Spleen (tissue), 11 donors: ENCODE data around the gene ST3GAL6. TPM values are rescaled to one million over a fixed set of nuclear protein-coding genes. Genes with fewer than 3 reads are reported as not detected.

Source experiments
- DNase-seq: peaks from one replicate; pipeline ENCODE4 v3.0.0-alpha.2; 2020
- H3K27ac ChIP-seq, 8 donors: fragments of 200-600 bp; sonication (generic) in 7 of 8; 1 replicate in 4 of 8; 2 replicates in 4 of 8; pipeline versions ENCODE4 v1.5.0 to v1.8.0; 2016 to 2021; ENCODE audit warnings: inconsistent platforms in 4 of 8, mild to moderate bottlenecking in 4 of 8, moderate library complexity in 1 of 8
- H3K27me3 ChIP-seq, 7 donors: fragments of 200-600 bp; sonication (generic) in 6 of 7; replicated peaks in 1 of 7; 1 replicate in 4 of 7; 2 replicates in 3 of 7; pipeline versions ENCODE4 v1.5.0 to v1.8.0; 2016 to 2021; ENCODE audit warnings: inconsistent platforms in 3 of 7, mild to moderate bottlenecking in 1 of 7
- H3K36me3 ChIP-seq, 6 donors: fragments of 200-600 bp; sonication (generic) in 5 of 6; 1 replicate in 4 of 6; 2 replicates in 2 of 6; pipeline versions ENCODE4 v1.5.0 to v1.8.0; 2016 to 2021; ENCODE audit warnings: inconsistent platforms in 2 of 6
- H3K4me1 ChIP-seq, 6 donors: fragments of 200-600 bp; sonication (generic) in 5 of 6; 1 replicate in 3 of 6; 2 replicates in 3 of 6; pipeline versions ENCODE4 v1.5.0 to v1.8.0; 2016 to 2021; ENCODE audit warnings: inconsistent platforms in 3 of 6
- H3K4me3 ChIP-seq, 8 donors: fragments of 200-600 bp; sonication (generic) in 7 of 8; 1 replicate in 4 of 8; 2 replicates in 4 of 8; pipeline versions ENCODE4 v1.5.0 to v1.8.0; 2016 to 2021; ENCODE audit warnings: inconsistent platforms in 4 of 8, mild to moderate bottlenecking in 4 of 8, moderate library complexity in 2 of 8
- H3K9me3 ChIP-seq, 8 donors: fragments of 200-600 bp; sonication (generic) in 7 of 8; 1 replicate in 4 of 8; 2 replicates in 4 of 8; pipeline versions ENCODE4 v1.5.0 to v1.8.0; 2016 to 2021; ENCODE audit warnings: inconsistent platforms in 4 of 8
- CTCF ChIP-seq, 11 experiments: fragments of 200-600 bp in 7 of 11; fragments of 450-650 bp in 4 of 11; sonication (generic) in 4 of 11; IDR thresholded peaks in 8 of 11; conservative IDR thresholded peaks in 3 of 11; 1 replicate in 7 of 11; 2 replicates in 4 of 11; pipeline versions ENCODE4 v1.4.0 to v1.8.0; 2016 to 2021; ENCODE audit warnings: antibody characterized with exemption in 11 of 11, inconsistent platforms in 4 of 11, mild to moderate bottlenecking in 1 of 11
- POLR2A ChIP-seq, 3 donors: fragments of 450-650 bp; IDR thresholded peaks; one replicate each; pipeline ENCODE4 v1.5.1; 2017; ENCODE audit warnings: antibody characterized with exemption in 3 of 3, mild to moderate bottlenecking in 1 of 3
- POLR2AphosphoS5 ChIP-seq, 3 donors: sonication (generic); formaldehyde crosslinking; IDR thresholded peaks; one replicate each; pipeline ENCODE4 v1.5.1; 2017; ENCODE audit warnings: antibody characterized with exemption in 3 of 3
- WGBS, 5 donors: extraction: QIAGEN DNeasy Blood & Tissue Kit in 3 of 5; methylation state at CpG; one replicate each; pipeline versions ENCODE4 v1.1.5 to v1.1.7; 2013 to 2018; 5-methylcytosine and 5-hydroxymethylcytosine counted together
- intact Hi-C: fragments of 100-400 bp; cut with DNase I; formaldehyde crosslinking; loops from one replicate; pipeline ENCODE4 v1.15.0; 2023; ENCODE audit warnings: low total_unique reads
- polyA plus RNA-seq, 3 donors: library from polyadenylated mRNA; stranded (reverse); fragments of 200-250 nt; gene quantifications; one replicate each; pipeline ENCODE4 v1.2.1, GENCODE V29; 2013
- total RNA-seq, 7 donors: library from RNA; depleted of rRNA in 3 of 7; stranded (reverse); fragments of >200 nt in 3 of 7; fragmentation: NEBNext Ultra II Directional in 4 of 7; extraction: Animal tissue kit (Norgen Biotek cat#: 25700) in 4 of 7; gene quantifications; one replicate each; pipeline versions ENCODE4 v1.1.0 to v1.2.1, GENCODE V29; 2016 to 2021
- donor health status: healthy with polysubstance abuse.
- donor health status: DM: no; HTN: no; CAD: no; lungs with moderate emphysema.
- donor health status: DM: no; HTN: no; CAD: no.
- donor health status: Bipolar disorder and iron deficiency.
- donor health status: healthy.
- donor health status: DM: no; HTN: no; CAD: no.
- donor health status: DM: yes; HTN: yes; CAD: no.

ST3GAL6 gene
- total and polyA plus RNA-seq, 10 donors = 2.5 to 16.8 (median 9.4) TPM

DNA sequence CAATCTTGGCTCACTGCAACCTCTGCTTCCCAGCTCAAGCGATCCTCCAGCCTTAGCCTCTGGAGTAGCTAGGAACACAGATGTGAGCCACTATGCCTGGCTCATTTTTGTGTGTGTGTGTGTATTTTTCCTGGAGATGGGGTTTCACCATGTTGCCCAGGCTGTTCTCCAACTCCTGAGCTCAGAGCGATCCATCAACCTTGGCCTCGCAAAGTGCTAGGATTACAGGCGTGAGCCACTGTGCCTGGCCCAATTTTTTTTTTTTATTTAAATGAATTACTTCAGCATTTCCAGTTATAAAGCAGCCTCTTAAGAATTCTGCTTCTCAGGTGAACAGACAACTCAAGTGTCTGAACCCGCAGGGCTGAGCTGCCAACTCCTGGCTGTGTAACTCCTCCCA lies 20.1 kb upstream of the ST3GAL6 start:
- peaks cover 0 to 8% (median 0%) of the 10 kb centered on the region in 7 donors for H3K27me3 ChIP-seq
- no peak overlapping the region for H3K27ac ChIP-seq
- WGBS, 5 donors = 82 to 99% (median 97%) methylated on average over 5 of the region's 5 CpGs
- H3K4me1 ChIP-seq = no peaks in the 10 kb centered on the region
- DNase-seq = no peak
- no peaks in the 10 kb centered on the region for H3K36me3 ChIP-seq
- H3K4me3 ChIP-seq = no peak overlapping the region
- TF ChIP-seq CTCF (IDR thresholded peaks at IDR 0.05 in 8 of 11, conservative IDR thresholded peaks at IDR 0.05 in 3 of 11) (no peak), POLR2AphosphoS5 (IDR thresholded peaks at IDR 0.05) (no peak), POLR2A (IDR thresholded peaks at IDR 0.05) (no peak)
- H3K9me3 ChIP-seq = no peaks in the 10 kb centered on the region
- intact Hi-C loops = no loop called here

- no peak for DNase-seq
- Histone ChIP-seq H3K27ac (no peak overlapping the region), H3K4me3 (no peak overlapping the region), H3K27me3 (peaks cover 0 to 14% (median 0%) of the 10 kb centered on the region in 7 donors), H3K36me3 (no peaks in the 10 kb centered on the region), H3K4me1 (no peaks in the 10 kb centered on the region), H3K9me3 (no peaks in the 10 kb centered on the region)
- TF ChIP-seq POLR2A (IDR thresholded peaks at IDR 0.05) = no peak
- no peak for TF ChIP-seq CTCF (IDR thresholded peaks at IDR 0.05 in 8 of 11, conservative IDR thresholded peaks at IDR 0.05 in 3 of 11)
- TF ChIP-seq POLR2AphosphoS5 (IDR thresholded peaks at IDR 0.05) = no peak
- intact Hi-C loops = no loop called here
These were observed 18.9 kb upstream of the ST3GAL6 start for GRCh38 chr3:98744283-98744682.

DNA sequence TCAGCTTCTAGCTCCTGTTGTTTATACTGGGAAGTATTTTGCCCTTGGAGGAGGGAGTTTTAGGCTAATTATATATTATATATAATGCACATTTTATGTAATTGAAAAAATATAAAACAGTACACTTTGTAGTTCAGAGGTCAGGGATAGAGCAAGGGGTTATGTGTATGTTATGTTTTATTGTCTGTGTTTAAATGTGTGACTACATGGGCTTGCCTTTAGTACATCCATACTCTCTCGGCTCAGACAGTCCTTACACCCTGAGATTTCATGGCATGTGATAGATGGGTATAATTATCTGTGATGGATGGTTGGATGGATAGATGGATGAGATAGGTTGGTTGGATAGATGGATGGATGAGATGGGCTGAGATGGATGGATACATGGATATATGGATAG lies 17.4 kb upstream of the ST3GAL6 start:
- H3K27me3 ChIP-seq = peaks cover 0 to 14% (median 0%) of the 10 kb centered on the region in 7 donors
- no peaks in the 10 kb centered on the region for H3K36me3 ChIP-seq
- no peak overlapping the region for H3K4me3 ChIP-seq
- TF ChIP-seq POLR2A (IDR thresholded peaks at IDR 0.05) (no peak), CTCF (IDR thresholded peaks at IDR 0.05 in 8 of 11, conservative IDR thresholded peaks at IDR 0.05 in 3 of 11) (no peak), POLR2AphosphoS5 (IDR thresholded peaks at IDR 0.05) (no peak)
- intact Hi-C loops = no loop called here
- H3K4me1 ChIP-seq = no peaks in the 10 kb centered on the region
- H3K27ac ChIP-seq = no peak overlapping the region
- DNase-seq = no peak
- WGBS, 5 donors = 80 to 91% (median 88%) methylated on average over 1 of the region's 1 CpG
- H3K9me3 ChIP-seq = no peaks in the 10 kb centered on the region

DNA sequence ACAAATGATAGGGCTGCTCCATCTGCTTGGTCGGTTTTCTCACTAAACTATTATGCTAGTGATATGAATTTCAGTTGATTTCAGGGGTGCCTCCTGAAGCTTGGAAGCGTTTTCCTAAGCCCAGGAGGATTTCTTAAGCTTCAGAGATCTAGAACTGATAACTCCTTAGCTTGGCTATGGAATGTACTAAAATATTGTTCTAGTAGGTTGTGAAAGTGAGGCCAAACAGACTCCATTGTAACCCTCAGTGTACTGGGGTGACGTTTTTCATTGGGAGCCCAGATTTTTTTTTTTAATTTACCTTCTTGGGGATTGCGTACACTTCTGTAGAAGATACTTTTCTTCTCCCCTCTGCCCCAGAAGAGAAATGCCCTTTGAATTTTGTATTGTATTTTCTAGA lies 17.0 kb upstream of the ST3GAL6 start:
- Histone ChIP-seq H3K36me3 (no peaks in the 10 kb centered on the region), H3K4me3 (no peak overlapping the region), H3K27ac (no peak overlapping the region), H3K9me3 (no peaks in the 10 kb centered on the region), H3K27me3 (peaks cover 0 to 14% (median 0%) of the 10 kb centered on the region in 7 donors), H3K4me1 (no peaks in the 10 kb centered on the region)
- TF ChIP-seq CTCF (IDR thresholded peaks at IDR 0.05 in 8 of 11, conservative IDR thresholded peaks at IDR 0.05 in 3 of 11) (no peak), POLR2AphosphoS5 (IDR thresholded peaks at IDR 0.05) (no peak), POLR2A (IDR thresholded peaks at IDR 0.05) (no peak)
- 78 to 88% (median 83%) methylated on average over 4 of the region's 4 CpGs for WGBS, 5 donors
- DNase-seq = no peak
- intact Hi-C loops = no loop called here
